NCI-H187 treated with DMSO at 0.1 percent for 48 hours (cell line): Measurements from ENCODE around the gene ALKBH5.

ENCODE experiments used
- DNase-seq: peaks from one replicate; lab custom pipeline; 2025; lab: John Stamatoyannopoulos, UW

The ALKBH5 gene

GRCh38 chr17:18183334-18184142 is at the start of gene ALKBH5:
ALKBH5 (plus strand) TSS chr17:18183828; CDS start chr17:18184244, 416 bp downstream.
- peak; percentile 72 for DNase-seq

GRCh38 chr17:18136357-18136756 is 47.3 kb upstream of the ALKBH5 start:
- no peak for DNase-seq

- no peak for DNase-seq
Measured at GRCh38 chr17:18138065-18138749, 45.4 kb upstream of the ALKBH5 start.

GRCh38 chr17:18139092-18139491 is 44.5 kb upstream of the ALKBH5 start:
- no peak for DNase-seq

GRCh38 chr17:18139498-18139897 is 44.1 kb upstream of the ALKBH5 start:
- DNase-seq, result no peak

GRCh38 chr17:18139949-18140348 is 43.7 kb upstream of the ALKBH5 start:
- DNase-seq, result no peak

- no peak for DNase-seq
Measured at GRCh38 chr17:18140648-18141047, 43.0 kb upstream of the ALKBH5 start.

DNA sequence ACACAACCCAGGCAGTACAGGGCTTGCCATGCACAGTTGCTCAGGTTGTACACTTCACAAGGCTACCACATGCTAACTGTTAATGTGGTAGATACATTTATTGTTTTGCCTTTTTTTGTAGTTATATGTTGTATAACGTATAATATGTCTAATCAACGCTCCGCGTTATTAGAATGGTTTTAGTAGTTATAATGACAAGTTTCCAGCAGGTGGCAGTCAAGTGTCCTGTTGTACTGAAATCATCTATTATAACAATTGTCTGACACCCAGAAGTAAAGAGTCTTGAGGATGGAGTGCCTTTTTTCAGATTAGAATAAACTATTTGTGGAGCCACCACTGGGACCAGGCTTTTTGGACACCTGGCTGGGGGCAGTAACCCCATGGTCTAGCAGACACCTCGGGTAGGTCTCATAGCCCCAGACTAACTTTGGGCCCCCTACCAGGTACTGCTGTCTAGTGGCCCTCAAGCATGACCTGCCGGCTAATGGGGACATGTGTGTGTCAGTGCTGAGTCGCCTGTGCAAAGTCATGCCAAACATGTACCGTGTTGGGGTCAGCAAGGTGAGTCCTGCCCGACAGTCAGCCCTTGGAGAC is 42.3 kb upstream of the ALKBH5 start:
- no peak for DNase-seq

- DNase-seq, result no peak
Measured at GRCh38 chr17:18142417-18142816, 41.2 kb upstream of the ALKBH5 start.

- no peak for DNase-seq
Measured at GRCh38 chr17:18143044-18143936, 40.3 kb upstream of the ALKBH5 start.

GRCh38 chr17:18144261-18144660 is 39.4 kb upstream of the ALKBH5 start:
- DNase-seq, result no peak

DNA sequence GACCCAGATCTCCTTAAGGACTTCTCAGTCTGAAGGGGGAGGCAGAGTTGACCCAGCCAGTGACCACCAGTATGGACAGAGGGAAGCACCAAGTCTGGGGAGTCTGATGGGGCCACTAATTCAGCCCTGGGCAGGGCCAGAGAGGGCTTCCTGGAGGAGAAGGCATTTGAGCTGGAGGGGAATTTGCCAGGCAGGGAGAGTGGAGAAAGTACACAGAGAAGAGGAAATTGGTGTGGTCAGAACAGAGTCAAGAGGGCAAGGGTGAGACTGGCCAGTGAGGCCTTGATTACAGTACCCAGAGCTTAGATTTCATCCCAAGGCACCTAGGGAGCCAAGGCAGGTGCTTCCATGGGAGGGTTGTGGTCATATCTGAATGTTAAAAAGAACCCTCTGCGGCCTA is 38.8 kb upstream of the ALKBH5 start:
- no peak for DNase-seq

GRCh38 chr17:18145811-18146210 is 37.8 kb upstream of the ALKBH5 start:
- no peak for DNase-seq

DNA sequence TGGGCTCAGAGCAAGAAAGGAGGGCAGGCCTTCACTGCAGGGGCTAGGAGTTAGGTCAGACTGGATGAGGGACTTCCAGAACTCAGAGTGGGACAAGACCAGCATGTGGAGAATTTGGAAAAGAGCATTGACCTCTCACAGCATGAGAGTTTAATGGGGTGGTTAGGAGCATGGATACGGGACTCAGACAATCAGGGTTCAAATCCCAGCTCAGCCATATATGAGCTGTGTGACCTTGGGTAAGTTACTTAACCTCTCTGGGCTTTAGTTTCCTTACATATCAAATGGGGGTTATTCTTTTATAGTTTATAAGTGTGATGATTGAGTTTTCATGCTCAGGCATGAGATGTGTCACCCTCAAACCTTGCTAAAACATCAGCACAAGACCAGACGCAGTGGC is 37.4 kb upstream of the ALKBH5 start:
- DNase-seq, result no peak

GRCh38 chr17:18146980-18147379 is 36.6 kb upstream of the ALKBH5 start:
- no peak for DNase-seq

DNA sequence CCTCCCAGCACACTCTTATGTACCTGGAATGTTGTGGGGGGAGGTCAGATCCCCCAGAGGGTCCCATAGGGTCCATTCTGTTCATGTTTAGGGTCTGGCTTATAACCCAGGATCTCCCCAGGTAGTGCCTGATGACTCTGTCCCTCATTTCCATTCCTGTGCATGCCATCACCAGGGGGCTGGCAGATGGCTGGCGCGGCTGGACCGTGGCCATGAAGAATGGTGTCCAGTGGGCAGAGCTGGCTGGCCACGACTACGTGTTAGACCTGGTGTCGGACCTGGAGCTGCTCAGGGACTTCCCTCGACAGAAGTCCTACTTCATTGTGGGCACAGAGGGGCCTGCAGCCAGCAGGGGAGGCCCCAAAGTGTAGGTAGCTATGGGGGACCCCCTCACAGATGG is 35.0 kb upstream of the ALKBH5 start:
- DNase-seq, result no peak

DNA sequence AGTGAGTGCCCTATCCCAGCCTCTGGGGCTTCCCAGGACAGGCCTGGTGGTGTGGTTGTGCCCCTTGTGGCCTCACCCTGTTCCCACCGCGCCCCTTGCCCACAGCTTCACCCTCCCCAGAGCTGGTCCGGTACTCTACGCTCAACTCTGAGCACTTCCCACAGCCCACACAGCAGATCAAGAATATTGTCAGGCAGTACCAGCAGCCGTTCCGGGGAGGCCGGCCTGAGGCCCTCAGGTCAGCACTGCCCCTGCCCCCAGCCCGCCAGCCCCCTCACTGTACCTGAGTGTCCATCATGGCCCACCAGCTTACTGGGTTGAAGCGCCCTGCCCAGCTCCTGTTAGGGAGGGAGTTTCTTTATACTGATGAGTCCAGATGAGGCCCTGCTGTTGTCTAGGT is 32.3 kb upstream of the ALKBH5 start:
- DNase-seq, result no peak

GRCh38 chr17:18155179-18155578 is 28.4 kb upstream of the ALKBH5 start:
- DNase-seq, result no peak

- DNase-seq, result no peak
Measured at GRCh38 chr17:18156171-18156975, 27.3 kb upstream of the ALKBH5 start.

- no peak for DNase-seq
Measured at GRCh38 chr17:18156976-18157280, 26.7 kb upstream of the ALKBH5 start.

DNA sequence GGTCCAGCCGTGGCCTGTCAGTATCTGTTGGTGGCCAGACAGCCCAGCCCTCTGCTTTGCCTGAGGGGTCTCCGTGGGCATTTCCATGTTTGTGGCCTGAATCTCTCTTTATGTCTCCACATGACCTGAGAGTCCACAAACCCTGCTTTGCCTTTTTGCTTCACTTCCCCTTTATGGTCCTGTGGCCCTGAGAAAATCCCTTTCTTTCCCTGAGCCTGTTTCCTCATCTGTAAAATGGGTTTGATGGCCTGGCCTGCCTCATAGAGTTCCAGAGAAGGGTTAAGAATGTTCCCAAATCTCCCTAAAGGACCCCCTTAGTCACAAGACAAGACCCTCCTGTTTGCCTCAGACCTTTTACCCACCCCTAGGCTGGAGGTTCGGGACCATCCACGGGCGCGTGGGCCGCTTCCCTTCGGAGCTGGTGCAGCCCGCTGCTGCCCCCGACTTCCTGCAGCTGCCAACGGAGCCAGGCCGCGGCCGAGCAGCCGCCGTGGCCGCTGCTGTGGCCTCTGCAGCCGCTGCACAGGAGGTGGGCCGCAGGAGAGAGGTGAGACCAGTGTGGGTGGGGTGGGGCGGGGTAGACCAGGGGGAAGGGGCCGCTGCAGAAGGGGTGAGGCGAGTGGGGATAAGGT is 26.2 kb upstream of the ALKBH5 start:
- DNase-seq, result no peak
